ENCODE results near the gene ERF. TPM values are rescaled to one million over a fixed set of nuclear protein-coding genes. Genes with fewer than 3 reads are reported as not detected.

The ERF gene
- total RNA-seq, 1 donor, result 31.8 TPM

GRCh38 chr19:42201489-42202289 is 53.2 kb downstream of the ERF start:
- peaks cover 11% of the 10 kb centered on the region for H3K4me1 ChIP-seq (ENCODE audit: insufficient read depth, low read length)
- H3K4me3 ChIP-seq (ENCODE audit: insufficient read depth, low read length), result no peak overlapping the region
- H3K79me2 ChIP-seq (ENCODE audit: insufficient read depth, low read length), result peaks cover 50% of the 10 kb centered on the region
- H3K27ac ChIP-seq (ENCODE audit: low read depth, low read length), result no peak overlapping the region
- H3K36me3 ChIP-seq (ENCODE audit: insufficient read depth, low read length), result peaks cover 32% of the 10 kb centered on the region
- peak; percentile 72 for DNase-seq (ENCODE audit: insufficient read length, low spot score, missing footprints)
- H3K4me2 ChIP-seq (ENCODE audit: insufficient read depth, low read length), result no peak overlapping the region
- peaks cover 36% of the 10 kb centered on the region for H4K20me1 ChIP-seq (ENCODE audit: insufficient read depth, low read length)
- no peak overlapping the region for H2AFZ ChIP-seq (ENCODE audit: low read length)
- no peaks in the 10 kb centered on the region for H3K27me3 ChIP-seq (ENCODE audit: insufficient read depth, low read length)
- TF ChIP-seq CTCF (IDR thresholded peaks at IDR 0.05; ENCODE audit: extremely low read depth, low read depth, low read length), result no peak
- no peaks in the 10 kb centered on the region for H3K9me3 ChIP-seq (ENCODE audit: low read depth, low read length)

- peaks cover 25% of the 10 kb centered on the region for H3K36me3 ChIP-seq (ENCODE audit: insufficient read depth, low read length)
- peak; percentile 66 for DNase-seq (ENCODE audit: insufficient read length, low spot score, missing footprints)
- H3K79me2 ChIP-seq (ENCODE audit: insufficient read depth, low read length), result peaks cover 44% of the 10 kb centered on the region
- no peak overlapping the region for H2AFZ ChIP-seq (ENCODE audit: low read length)
- no peaks in the 10 kb centered on the region for H3K4me1 ChIP-seq (ENCODE audit: insufficient read depth, low read length)
- no peak overlapping the region for H3K4me2 ChIP-seq (ENCODE audit: insufficient read depth, low read length)
- H3K9me3 ChIP-seq (ENCODE audit: low read depth, low read length), result no peaks in the 10 kb centered on the region
- no peak overlapping the region for H3K4me3 ChIP-seq (ENCODE audit: insufficient read depth, low read length)
- no peak overlapping the region for H3K27ac ChIP-seq (ENCODE audit: low read depth, low read length)
- peaks cover 33% of the 10 kb centered on the region for H4K20me1 ChIP-seq (ENCODE audit: insufficient read depth, low read length)
- no peak for TF ChIP-seq CTCF (IDR thresholded peaks at IDR 0.05; ENCODE audit: extremely low read depth, low read depth, low read length)
- no peaks in the 10 kb centered on the region for H3K27me3 ChIP-seq (ENCODE audit: insufficient read depth, low read length)
These were observed 54.7 kb downstream of the ERF start for GRCh38 chr19:42200116-42200715.

DNA sequence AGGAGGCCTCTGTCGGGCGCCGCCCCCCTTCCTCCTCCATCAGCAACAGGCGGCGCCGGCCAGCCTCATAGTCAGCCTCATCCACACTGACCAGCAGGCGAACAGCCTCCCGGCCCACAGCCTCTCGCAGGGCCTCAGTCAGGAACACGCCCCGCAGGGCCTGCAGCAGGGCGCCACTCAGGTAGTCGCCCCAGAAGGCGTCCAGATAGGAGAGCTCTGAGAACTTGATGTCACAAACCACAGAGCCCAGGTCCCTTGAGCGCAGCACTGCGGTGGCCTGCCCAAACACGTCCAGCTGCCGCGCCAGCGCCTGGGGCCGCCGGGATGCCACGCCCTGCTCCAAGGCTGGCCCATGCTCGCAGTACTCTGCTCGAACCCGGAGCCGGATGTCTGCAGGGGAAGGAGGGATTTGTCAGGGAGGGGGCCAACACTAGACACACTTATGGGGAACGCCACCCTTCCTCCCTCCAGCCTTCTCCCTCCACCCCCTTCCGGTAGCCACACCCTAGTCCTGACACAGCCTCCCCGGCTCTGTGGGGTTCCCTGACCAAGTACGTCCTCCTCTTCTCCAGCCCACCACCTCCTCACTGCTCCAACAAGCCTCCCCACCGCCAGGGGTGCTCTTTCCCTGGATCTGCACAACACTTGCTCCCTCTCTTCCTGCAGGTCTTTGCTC is 55.4 kb downstream of the ERF start:
- Histone ChIP-seq H3K36me3 (ENCODE audit: insufficient read depth, low read length) (peaks cover 25% of the 10 kb centered on the region), H3K9me3 (ENCODE audit: low read depth, low read length) (no peaks in the 10 kb centered on the region), H4K20me1 (ENCODE audit: insufficient read depth, low read length) (peaks cover 33% of the 10 kb centered on the region), H3K27me3 (ENCODE audit: insufficient read depth, low read length) (no peaks in the 10 kb centered on the region), H3K4me1 (ENCODE audit: insufficient read depth, low read length) (no peaks in the 10 kb centered on the region), H3K4me2 (ENCODE audit: insufficient read depth, low read length) (no peak overlapping the region), H2AFZ (ENCODE audit: low read length) (no peak overlapping the region), H3K79me2 (ENCODE audit: insufficient read depth, low read length) (peaks cover 41% of the 10 kb centered on the region), H3K4me3 (ENCODE audit: insufficient read depth, low read length) (no peak overlapping the region), H3K27ac (ENCODE audit: low read depth, low read length) (no peak overlapping the region)
- DNase-seq (ENCODE audit: insufficient read length, low spot score, missing footprints), result peak; percentile 69
- no peak for TF ChIP-seq CTCF (IDR thresholded peaks at IDR 0.05; ENCODE audit: extremely low read depth, low read depth, low read length)
